Breast epithelium (tissue), 3 donors: ENCODE data around the gene CORO1C.

Experiments
- CTCF ChIP-seq, 3 donors: fragments of 450-650 bp; IDR thresholded peaks; one replicate each; pipeline ENCODE4 v1.5.1; 2016 to 2017; ENCODE audit warnings: antibody characterized with exemption in 3 of 3, mild to moderate bottlenecking in 3 of 3, moderate library complexity in 3 of 3
- POLR2A ChIP-seq: fragments of 450-650 bp; IDR thresholded peaks from one replicate; pipeline ENCODE4 v1.6.1; 2016; ENCODE audit warnings: antibody characterized with exemption, mild to moderate bottlenecking, moderate library complexity
- POLR2AphosphoS5 ChIP-seq, 3 donors: sonication (generic); formaldehyde crosslinking; IDR thresholded peaks; one replicate each; pipeline ENCODE4 v1.6.1; 2017; ENCODE audit warnings: antibody characterized with exemption in 3 of 3

GRCh38 chr12:108735855-108736254, 4.5 kb upstream of the CORO1C start:
- no peak for TF ChIP-seq CTCF (IDR thresholded peaks at IDR 0.05)
- TF ChIP-seq POLR2A: no peak
- no peak for TF ChIP-seq POLR2AphosphoS5 (IDR thresholded peaks at IDR 0.05)
